ENCODE data around the gene NEK7.
"Not testable (repeated sequence)": the region's sequence is repeated elsewhere in the genome, so short reads cannot be mapped to it uniquely, and the experiment has no call there.

The NEK7 gene

DNA sequence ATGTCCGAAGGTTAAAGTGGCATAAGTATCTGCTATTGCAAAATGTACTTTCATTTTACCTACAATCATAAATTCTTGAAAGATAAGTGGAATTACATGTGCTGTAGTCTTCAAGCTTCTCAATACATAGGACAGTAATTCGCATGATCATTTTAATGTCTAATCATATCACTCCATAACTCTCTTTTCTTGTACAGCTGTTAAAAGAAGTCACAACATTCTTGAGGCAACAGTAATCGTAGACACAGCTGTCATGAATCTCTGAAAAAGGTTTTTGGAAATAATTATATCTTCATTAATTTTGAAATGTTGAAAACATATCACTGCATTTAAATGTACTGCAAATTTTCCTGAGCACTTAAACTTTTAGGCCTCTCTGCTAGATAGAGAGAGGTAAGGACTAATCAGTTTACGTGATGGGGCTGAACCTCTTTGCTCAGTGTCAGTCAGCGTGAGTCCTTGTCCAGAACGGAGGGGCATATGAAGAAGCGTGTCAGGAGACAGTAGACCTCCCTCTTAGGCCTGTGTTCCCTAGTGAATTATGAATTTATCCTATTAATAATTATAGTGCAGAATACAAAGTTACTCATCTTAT, 133.4 kb downstream of the NEK7 start:
- no peak for DNase-seq (ENCODE audit: low read depth)

DNA sequence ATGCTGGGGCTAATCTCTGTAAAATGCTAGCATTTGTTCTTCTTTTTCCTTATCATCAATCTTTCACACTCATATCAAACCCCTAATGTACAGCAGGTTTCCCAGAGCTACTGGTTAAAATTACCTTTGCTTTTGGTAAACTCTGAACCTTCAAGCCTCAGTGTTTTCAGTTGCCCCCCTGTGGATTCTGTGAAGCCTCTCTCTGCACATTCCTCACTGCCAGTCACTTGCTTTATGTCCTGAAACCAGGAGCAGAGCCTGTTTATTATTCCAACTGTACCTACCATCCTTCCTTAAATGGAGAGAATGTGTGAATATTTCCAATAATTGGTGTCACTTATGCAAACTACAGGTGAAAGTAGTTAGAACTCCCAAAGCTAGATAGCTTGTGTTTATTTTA, 134.2 kb downstream of the NEK7 start:
- no peak for DNase-seq (ENCODE audit: low read depth)

- DNase-seq (ENCODE audit: low read depth) = no peak
Measured at GRCh38 chr1:198291924-198292323, 135.1 kb downstream of the NEK7 start.

GRCh38 chr1:198295225-198295624, 138.4 kb downstream of the NEK7 start:
- no peak for DNase-seq (ENCODE audit: low read depth)

GRCh38 chr1:198295971-198296370, 139.2 kb downstream of the NEK7 start:
- DNase-seq (ENCODE audit: low read depth) = no peak

- no peak for DNase-seq (ENCODE audit: low read depth)
Measured at GRCh38 chr1:198297281-198297680, 140.5 kb downstream of the NEK7 start.

GRCh38 chr1:198298640-198299039, 141.8 kb downstream of the NEK7 start:
- DNase-seq (ENCODE audit: low read depth) = no peak

DNA sequence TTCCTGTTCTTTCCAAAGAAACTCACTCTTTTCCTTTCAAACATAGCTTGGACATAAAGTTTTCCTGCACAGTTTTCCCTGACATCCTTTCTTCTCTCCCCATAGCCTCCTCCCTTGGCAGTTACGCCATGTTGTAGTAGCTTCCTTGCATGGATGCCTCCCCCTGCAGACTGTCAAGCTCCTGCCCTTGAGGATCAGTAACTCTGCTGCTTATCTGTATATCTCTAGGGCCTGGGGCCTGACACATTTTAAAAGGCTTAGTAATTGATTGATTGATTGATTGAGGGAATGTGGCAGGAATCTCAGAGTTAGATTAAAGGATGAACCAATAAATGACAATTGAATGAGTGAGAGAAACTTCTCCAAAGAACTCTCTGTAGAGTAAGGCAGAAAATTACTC, 143.7 kb downstream of the NEK7 start:
- no peak for DNase-seq (ENCODE audit: low read depth)

- DNase-seq (ENCODE audit: low read depth) = no peak
Measured at GRCh38 chr1:198304431-198304830, 147.6 kb downstream of the NEK7 start.

DNA sequence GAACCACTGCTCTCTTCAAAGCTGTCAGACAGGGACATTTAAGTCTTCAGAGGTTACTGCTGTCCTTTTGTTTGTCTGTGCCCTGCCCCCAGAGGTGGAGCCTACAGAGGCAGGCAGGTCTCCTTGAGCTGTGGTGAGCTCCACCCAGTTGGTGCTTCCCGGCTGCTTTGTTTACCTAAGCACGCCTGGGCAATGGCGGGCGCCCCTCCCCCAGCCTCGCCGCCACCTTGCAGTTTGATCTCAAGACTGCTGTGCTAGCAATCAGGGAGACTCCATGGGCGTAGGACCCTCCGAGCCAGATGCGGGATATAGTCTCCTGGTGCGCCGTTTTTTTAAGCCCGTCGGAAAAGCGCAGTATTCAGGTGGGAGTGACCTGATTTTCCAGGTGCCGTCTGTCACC, 158.0 kb downstream of the NEK7 start:
- not testable (repeated sequence) for DNase-seq (ENCODE audit: low read depth)

DNA sequence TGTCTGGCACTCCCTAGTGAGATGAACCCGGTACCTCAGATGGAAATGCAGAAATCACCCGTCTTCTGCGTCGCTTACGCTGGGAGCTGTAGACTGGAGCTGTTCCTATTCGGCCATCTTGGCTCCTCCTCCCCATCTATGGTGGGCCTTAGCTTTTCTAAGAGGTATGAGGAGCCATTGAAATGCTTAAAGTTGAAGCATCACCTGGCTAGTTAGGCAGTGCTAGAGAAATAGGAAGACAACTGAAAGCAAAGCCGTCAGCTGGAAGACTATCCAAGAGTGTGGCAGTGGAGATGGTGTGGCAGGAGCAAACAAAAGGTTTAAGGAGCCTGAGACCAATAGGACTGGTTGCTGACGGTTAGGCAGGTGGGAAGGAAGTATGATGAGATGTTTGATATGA, 158.5 kb downstream of the NEK7 start:
- DNase-seq (ENCODE audit: low read depth) = not testable (repeated sequence)

DNA sequence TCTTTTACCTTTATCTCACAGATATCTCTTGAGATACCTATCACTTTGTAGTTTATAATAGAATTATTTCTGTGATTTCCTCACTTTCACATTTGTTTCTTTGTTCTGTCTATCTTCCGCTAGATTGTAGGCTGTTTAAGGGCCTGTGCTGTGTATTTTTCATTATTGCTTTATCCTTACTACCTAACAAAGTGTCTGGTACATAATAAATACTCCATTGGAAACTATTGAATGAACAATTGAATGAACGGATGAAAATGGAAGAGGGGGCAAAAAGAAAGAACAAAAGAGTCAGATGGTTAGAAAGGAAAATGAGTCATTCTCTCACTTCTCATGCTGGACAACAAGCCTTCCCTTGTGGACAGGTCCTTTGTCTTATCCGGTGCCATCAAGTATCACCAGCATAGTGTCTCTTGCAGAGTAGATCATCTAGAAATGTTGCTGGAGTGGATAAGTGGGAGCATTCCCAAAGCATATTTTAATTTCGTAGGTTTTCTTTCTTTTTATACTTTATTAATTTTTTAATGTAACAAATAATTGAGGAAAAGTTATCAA, 159.8 kb downstream of the NEK7 start:
- no peak for DNase-seq (ENCODE audit: low read depth)

DNA sequence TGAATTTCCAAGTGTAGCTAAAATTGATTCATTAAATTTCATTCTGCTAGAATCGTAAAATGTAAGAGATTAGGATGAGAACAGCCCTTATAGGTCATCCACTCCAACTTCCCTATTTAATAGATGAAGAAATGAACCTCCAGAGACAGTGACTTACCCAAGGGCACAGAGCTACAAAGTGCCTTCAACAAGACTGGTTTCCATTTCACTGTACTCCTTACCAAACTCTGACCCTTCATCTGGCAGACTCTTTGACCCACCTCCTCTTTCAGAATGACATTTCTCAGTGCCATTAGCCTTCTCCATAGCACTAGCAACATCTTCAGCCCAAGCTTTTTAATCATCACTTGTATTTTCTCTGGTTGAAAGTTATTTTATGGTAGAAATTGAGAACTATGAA, 161.3 kb downstream of the NEK7 start:
- DNase-seq (ENCODE audit: low read depth) = no peak

DNA sequence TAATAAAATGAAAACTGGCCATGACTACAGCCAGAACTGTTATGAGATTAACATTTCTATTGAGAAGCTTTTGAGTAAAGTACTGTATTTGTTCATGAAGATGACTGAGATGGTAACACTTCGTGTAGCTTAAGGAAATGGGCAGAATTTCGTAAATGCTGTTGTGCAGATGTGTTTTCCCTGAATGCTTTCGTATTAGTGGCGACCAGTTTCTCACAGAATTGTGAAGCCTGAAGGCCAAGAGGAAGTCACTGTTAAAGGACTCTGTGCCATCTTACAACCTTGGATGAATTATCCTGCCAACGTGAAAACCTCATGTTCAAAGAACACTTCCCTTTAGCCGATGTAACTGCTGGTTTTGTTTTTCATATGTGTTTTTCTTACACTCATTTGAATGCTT, 164.0 kb downstream of the NEK7 start:
- no peak for DNase-seq (ENCODE audit: low read depth)

- no peak for DNase-seq (ENCODE audit: low read depth)
Measured at GRCh38 chr1:198326232-198326631, 169.4 kb downstream of the NEK7 start.

DNA sequence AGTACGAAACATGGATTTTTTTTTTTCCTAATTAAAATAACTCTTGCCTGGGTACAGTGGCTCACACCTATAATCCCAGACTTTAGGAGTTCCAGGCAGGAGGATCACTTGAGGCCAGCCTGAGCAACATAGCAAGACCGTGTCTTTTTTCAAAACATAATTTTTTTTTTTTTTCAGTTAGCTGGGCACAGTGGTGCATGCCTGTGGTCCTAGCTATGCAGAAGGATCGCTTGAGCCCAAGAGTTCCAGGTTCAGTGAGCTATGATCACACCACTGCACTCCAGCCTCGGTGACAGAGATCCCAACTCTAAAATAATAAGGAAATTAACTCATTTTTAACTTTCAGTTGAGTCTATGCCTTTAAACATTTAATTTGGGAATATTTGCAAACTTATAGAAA, 170.1 kb downstream of the NEK7 start:
- no peak for DNase-seq (ENCODE audit: low read depth)

DNA sequence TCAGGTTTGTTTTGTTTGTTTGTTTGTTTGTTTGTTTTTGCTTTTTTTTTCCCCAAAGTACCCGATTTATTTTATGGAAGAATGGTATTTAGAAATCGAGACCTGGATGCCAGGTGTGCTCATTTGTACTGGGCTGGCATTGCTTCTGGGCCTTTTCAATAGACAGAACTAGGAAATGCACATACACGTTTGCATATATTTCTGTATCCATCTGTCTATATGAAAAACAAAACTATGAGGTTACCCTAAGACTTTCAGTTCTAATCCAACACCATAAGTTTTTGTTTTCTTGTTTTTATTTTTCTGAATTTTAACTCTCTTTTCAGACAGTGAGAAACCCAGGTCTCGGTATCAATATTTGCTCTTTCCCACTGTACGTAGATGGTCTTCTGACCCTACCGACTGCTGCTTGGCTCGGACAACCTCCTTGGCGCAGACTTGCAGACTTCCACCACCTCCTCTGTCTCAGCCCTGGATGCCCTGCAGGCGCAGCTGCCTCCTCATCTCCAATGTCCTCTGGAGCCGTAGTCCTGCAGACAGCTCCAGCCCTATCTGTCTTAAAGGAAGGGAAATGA, 171.7 kb downstream of the NEK7 start:
- no peak for DNase-seq (ENCODE audit: low read depth)

GRCh38 chr1:198330982-198331615, 174.3 kb downstream of the NEK7 start:
- peak; percentile 11 for DNase-seq (ENCODE audit: low read depth)

DNA sequence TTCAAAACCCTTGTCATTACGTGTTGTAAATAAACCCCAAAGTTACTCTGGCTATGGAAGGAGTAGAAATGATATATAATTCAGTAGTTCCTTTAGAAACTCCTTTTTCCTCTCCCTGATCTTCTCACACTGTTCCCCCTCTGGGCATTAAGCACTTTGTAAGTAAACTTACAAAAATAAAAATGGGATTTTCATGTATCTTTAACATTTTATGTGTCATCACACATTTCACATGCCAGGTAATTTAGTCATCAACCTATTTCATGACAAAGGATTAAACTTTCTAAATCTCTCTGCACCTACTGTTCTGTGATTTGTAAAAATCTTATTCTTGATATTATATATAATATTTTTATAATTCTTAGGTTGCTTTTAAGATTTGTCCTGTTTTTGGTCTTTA, 176.9 kb downstream of the NEK7 start:
- DNase-seq (ENCODE audit: low read depth) = peak; percentile 42

DNA sequence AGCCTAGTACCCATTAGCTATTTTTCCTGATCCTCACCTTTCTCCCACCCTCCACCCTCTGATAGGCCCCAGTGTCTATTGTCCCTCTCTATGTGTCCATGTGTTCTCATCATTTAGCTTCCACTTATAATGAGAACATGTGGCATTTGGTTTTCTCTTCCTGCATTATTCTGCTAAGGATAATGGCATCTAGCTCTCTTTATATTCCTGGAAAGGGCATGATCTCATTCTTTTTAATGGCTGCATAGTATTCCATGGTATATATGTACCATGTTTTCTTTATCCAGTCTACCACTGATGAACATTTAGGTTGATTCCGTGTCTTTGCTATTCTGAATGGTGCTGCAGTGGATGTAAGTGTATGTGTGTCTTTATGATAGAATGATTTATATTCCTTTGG, 178.9 kb downstream of the NEK7 start:
- DNase-seq (ENCODE audit: low read depth) = no peak

GRCh38 chr1:198337886-198338285, 181.1 kb downstream of the NEK7 start:
- DNase-seq (ENCODE audit: low read depth) = no peak

DNA sequence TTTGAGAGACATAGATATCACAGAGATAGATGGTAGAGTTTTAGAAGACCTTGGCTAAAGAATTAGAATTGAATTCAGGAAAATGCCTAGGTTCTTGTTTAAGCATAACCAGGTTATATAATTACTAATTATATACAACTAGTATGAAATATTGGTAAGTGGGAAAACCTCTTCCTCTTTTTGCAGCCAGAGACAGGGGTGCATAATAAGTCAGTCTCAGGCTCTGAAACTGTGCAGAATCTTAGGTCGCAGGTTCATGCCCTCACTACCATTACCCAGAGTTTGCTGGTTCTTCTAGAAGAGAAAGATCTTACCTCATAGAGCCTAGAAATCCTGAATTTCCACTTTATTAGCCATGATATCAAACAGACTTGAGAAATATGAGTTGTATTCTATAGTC, 183.3 kb downstream of the NEK7 start:
- DNase-seq (ENCODE audit: low read depth) = no peak

DNA sequence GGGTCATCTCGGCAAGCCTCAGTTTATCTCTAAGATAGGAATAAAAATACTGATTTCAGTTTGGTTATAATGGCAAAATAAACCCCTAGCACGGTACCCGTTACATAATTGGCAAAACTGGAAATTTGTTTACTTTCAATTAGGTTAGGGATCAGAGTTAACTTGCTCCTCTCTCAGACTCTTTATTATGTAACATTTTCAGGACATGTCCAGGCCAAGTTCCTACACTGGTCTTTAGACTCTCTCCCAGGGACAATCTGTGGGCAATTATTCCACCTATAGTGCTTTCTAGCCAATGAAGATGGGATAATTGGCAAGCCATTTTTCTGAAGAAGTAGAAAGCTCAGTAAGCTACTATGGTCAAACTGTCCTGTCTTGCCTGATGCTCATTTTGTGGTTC, 189.4 kb downstream of the NEK7 start:
- DNase-seq (ENCODE audit: low read depth) = no peak

DNA sequence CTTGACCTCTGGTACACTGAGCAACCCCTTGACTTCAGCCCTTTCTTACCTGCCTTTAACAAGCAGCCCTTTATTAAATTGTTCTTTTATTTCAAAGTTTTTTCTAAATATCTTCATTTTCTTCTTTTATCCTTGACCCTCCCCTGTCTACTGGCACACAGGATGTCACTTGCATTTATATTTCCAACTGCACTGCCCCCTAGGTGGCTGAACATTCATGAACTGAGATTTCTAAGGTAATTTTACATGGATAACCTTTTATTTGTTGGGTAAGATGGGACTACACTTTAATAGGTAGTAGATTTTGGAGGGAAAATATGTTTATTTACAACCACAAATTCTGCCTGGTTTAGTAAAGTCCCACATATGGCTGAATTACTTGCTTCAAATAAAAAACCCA, 193.7 kb downstream of the NEK7 start:
- DNase-seq (ENCODE audit: low read depth) = no peak

All from iris pigment epithelial cell (primary cell).